CD14-positive monocyte (primary cell): ENCODE data around the gene GJA9. TPM values are rescaled to one million over a fixed set of nuclear protein-coding genes. Genes with fewer than 3 reads are reported as not detected.

Source experiments
- DNase-seq, 3 donors: peaks; one replicate each; pipeline ENCODE4 v3.0.0-alpha.2; 2011 to 2022
- H2AFZ ChIP-seq: 2 replicates; pipeline ENCODE4 v1.6.0; 2012; ENCODE audit warnings: mild to moderate bottlenecking, low read depth, low read length, inconsistent platforms; ENCODE audit not compliant: insufficient read depth, poor library complexity, severe bottlenecking
- H3K27ac ChIP-seq, 2 donors: 1 replicate in 1 of 2; 2 replicates in 1 of 2; pipeline ENCODE4 v1.5.1; 2012 to 2013; ENCODE audit warnings: low read length in 2 of 2, control low read depth in 1 of 2, inconsistent platforms in 1 of 2, low read depth in 1 of 2, mild to moderate bottlenecking in 1 of 2
- H3K27me3 ChIP-seq, 2 donors: one replicate each; pipeline versions ENCODE4 v1.6.0 to v1.6.1; 2011 to 2013; ENCODE audit warnings: low read length in 2 of 2; ENCODE audit not compliant: control insufficient read depth in 2 of 2, insufficient read depth in 2 of 2
- H3K36me3 ChIP-seq, 2 donors: replicated peaks in 1 of 2; 1 replicate in 1 of 2; 2 replicates in 1 of 2; pipeline versions ENCODE4 v1.5.1 to v1.6.1; 2012 to 2013; ENCODE audit warnings: low read length in 2 of 2, control low read depth in 1 of 2, inconsistent platforms in 1 of 2, mild to moderate bottlenecking in 1 of 2; ENCODE audit not compliant: insufficient read depth in 2 of 2, control insufficient read depth in 1 of 2
- H3K4me1 ChIP-seq, 2 donors: 1 replicate in 1 of 2; 2 replicates in 1 of 2; pipeline versions ENCODE4 v1.5.1 to v1.6.1; 2012 to 2013; ENCODE audit warnings: low read length in 2 of 2, control low read depth in 1 of 2, inconsistent platforms in 1 of 2, mild to moderate bottlenecking in 1 of 2, moderate library complexity in 1 of 2; ENCODE audit not compliant: insufficient read depth in 2 of 2, control insufficient read depth in 1 of 2
- H3K4me2 ChIP-seq: replicated peaks from 2 replicates; pipeline ENCODE3; 2012; ENCODE audit warnings: low read length, moderate library complexity, mild to moderate bottlenecking; ENCODE audit not compliant: poor library complexity, severe bottlenecking; ENCODE audit errors: extremely low read depth
- H3K4me3 ChIP-seq, 3 experiments: fragments of 200-600 bp in 1 of 3; sonication (generic) in 1 of 3; replicated peaks in 1 of 3; 1 replicate in 2 of 3; 2 replicates in 1 of 3; pipeline ENCODE4 v1.5.1; 2011 to 2013; ENCODE audit warnings: low read length in 3 of 3, mild to moderate bottlenecking in 3 of 3, control low read depth in 2 of 3, low read depth in 2 of 3, inconsistent platforms in 1 of 3, moderate library complexity in 1 of 3
- H3K79me2 ChIP-seq: 2 replicates; pipeline ENCODE4 v1.6.0; 2012; ENCODE audit warnings: mild to moderate bottlenecking, control low read depth, inconsistent platforms, low read length, moderate library complexity; ENCODE audit not compliant: insufficient read depth
- H3K9ac ChIP-seq: 2 replicates; pipeline ENCODE4 v1.6.0; 2017; ENCODE audit warnings: low read length, mild to moderate bottlenecking; ENCODE audit not compliant: insufficient read depth, poor library complexity, severe bottlenecking
- H3K9me3 ChIP-seq, 2 donors: replicated peaks in 1 of 2; 1 replicate in 1 of 2; 2 replicates in 1 of 2; pipeline versions ENCODE4 v1.5.1 to v1.6.1; 2012 to 2013; ENCODE audit warnings: low read length in 2 of 2, control low read depth in 1 of 2; ENCODE audit not compliant: control insufficient read depth in 1 of 2, insufficient read depth in 1 of 2
- H4K20me1 ChIP-seq: 2 replicates; pipeline ENCODE4 v1.6.0; 2012; ENCODE audit warnings: mild to moderate bottlenecking, low read length, control low read depth, moderate library complexity; ENCODE audit not compliant: insufficient read depth
- H3K27ac Mint-ChIP-seq, 7 donors: one replicate each; pipeline ENCODE4 v1.8.0; 2020; ENCODE audit warnings: mild to moderate bottlenecking in 7 of 7, mixed read lengths in 7 of 7, moderate library complexity in 6 of 7, inconsistent platforms in 2 of 7
- H3K27me3 Mint-ChIP-seq, 3 donors: one replicate each; pipeline ENCODE4 v1.8.0; 2021 to 2022; ENCODE audit warnings: low read depth in 3 of 3, mild to moderate bottlenecking in 3 of 3, mixed read lengths in 3 of 3, moderate library complexity in 3 of 3, inconsistent platforms in 1 of 3
- H3K36me3 Mint-ChIP-seq, 2 donors: one replicate each; pipeline ENCODE4 v1.8.0; 2020; ENCODE audit warnings: mixed read lengths in 2 of 2, inconsistent platforms in 1 of 2, mild to moderate bottlenecking in 1 of 2
- H3K4me1 Mint-ChIP-seq: one replicate; pipeline ENCODE4 v1.8.0; 2020; ENCODE audit warnings: mild to moderate bottlenecking, mixed read lengths
- H3K4me3 Mint-ChIP-seq, 2 donors: one replicate each; pipeline ENCODE4 v1.8.0; 2020; ENCODE audit warnings: mild to moderate bottlenecking in 2 of 2, mixed read lengths in 2 of 2, moderate library complexity in 1 of 2
- H3K9me3 Mint-ChIP-seq, 7 donors: one replicate each; pipeline ENCODE4 v1.8.0; 2020 to 2022; ENCODE audit warnings: mixed read lengths in 7 of 7, mild to moderate bottlenecking in 6 of 7, moderate library complexity in 6 of 7, inconsistent platforms in 2 of 7
- CTCF ChIP-seq: fragments of 200-600 bp; IDR thresholded peaks from one replicate; pipeline ENCODE4 v1.8.0; 2022; ENCODE audit warnings: antibody characterized with exemption, mild to moderate bottlenecking
- WGBS: methylation state at CpG from one replicate; pipeline ENCODE4 v1.1.5; 2013; ENCODE audit warnings: missing lambda C conversion rate; ENCODE audit not compliant: insufficient coverage; 5-methylcytosine and 5-hydroxymethylcytosine counted together
- intact Hi-C, 2 donors: fragments of 100-400 bp; cut with micrococcal nuclease; formaldehyde crosslinking; loops; one replicate each; pipeline versions ENCODE4 v1.15.0 to v1.15.1; 2023
- polyA plus RNA-seq, 3 donors: library from polyadenylated mRNA; depleted of rRNA in 1 of 3; unstranded in 2 of 3; stranded (reverse) in 1 of 3; fragments of 300-500 nt in 2 of 3; fragments of >200 nt in 1 of 3; fragmentation: Illumina TruSeq in 2 of 3; gene quantifications; 1 replicate in 2 of 3; 2 replicates in 1 of 3; pipeline ENCODE4 v1.2.3, GENCODE V29; 2012 to 2021

The GJA9 gene
- polyA plus RNA-seq, 3 donors = not detected

GRCh38 chr1:38860454-38860795 is 21.0 kb downstream of the GJA9 start:
- Histone ChIP-seq H3K27ac (peak overlapping the region in 1 of 2 donors; percentile 89), H3K9me3 (no peaks in the 10 kb centered on the region), H3K4me1 (peaks cover 24 to 33% of the 10 kb centered on the region in 2 donors), H3K27me3 (no peaks in the 10 kb centered on the region), H3K4me2 (peak overlapping the region; percentile 91), H3K79me2 (peaks cover 80% of the 10 kb centered on the region), H3K36me3 (peaks cover 32 to 53% of the 10 kb centered on the region in 2 donors), H3K4me3 (peak overlapping the region; percentile 70 to 99 (median 93)), H2AFZ (peak overlapping the region; percentile 99), H4K20me1 (peaks cover 33% of the 10 kb centered on the region), H3K9ac (peak overlapping the region; percentile 89)
- no peak for TF ChIP-seq CTCF
- H3K9me3 Mint-ChIP-seq = no peaks in the 10 kb centered on the region
- H3K27ac Mint-ChIP-seq = peak overlapping the region; percentile 86 to 97 (median 92)
- H3K4me3 Mint-ChIP-seq = peak overlapping the region; percentile 91 to 99
- DNase-seq = no peak
- 4% methylated on average over 4 of the region's 6 CpGs for WGBS
- peaks cover 42% of the 10 kb centered on the region for H3K4me1 Mint-ChIP-seq
- H3K27me3 Mint-ChIP-seq = peaks cover 0 to 1% (median 0%) of the 10 kb centered on the region in 3 donors
- H3K36me3 Mint-ChIP-seq = peaks cover 32 to 33% of the 10 kb centered on the region in 2 donors
- intact Hi-C loops = loop anchor here in 1 of 2 donors (1.0 kb wide), 1 partner anchor 12 kb away; no protein-coding TSS in a partner anchor

DNA sequence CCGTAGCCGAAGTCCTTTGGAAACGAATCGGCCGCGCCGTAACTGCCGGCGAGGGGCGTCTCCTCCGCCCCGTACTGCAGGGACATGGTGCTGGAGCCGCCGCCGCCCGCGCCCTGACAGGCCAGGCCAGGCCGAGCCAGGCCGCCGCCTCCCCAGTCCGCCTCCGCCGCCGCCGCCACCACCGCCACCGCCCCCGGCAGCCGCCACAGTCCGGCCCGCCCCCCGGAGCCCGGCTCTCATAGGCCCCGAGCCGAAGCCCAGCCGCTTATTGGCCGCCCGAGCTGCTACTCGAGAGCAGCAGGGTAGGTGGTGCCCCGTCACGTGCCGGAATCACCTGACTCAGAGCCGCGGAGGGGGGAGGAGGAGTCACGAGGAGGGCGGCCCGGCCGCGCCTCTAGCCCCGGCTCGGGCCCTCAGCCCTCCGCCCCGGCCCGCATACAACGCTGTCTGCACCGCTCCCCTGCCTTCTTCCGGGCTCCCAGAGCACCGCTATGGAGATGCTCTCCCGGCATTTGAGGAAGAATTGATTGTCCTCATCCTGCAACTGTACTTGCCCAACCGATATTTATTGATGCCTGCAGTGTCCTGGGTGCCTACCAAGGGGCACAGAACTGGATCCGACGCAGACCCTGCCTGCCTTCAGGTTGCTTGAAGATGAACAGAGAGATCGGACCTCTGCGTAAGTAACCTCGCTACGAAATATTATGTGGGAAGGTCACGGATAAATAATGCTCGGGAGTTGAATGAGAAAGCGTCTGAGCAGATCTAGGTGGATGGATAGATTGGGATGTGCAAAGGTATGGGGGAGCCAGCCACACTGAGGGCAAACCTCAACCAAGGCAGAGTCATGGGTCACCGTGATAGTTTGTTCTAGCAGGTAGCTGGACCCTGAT is 21.6 kb downstream of the GJA9 start, which contains the start of gene RRAGC:
Gene RRAGC, minus strand, starts transcription at position 212 of the 893 bp plus-strand sequence. Its CDS starts 126 bp downstream, at position 86.
- peak within 1 kb of the TSS; percentile 70 to 99 (median 93) for H3K4me3 ChIP-seq
- H3K79me2 ChIP-seq = peaks cover 85% of the 10 kb centered on the region
- no peak for TF ChIP-seq CTCF
- H4K20me1 ChIP-seq = peaks cover 39% of the 10 kb centered on the region
- Mint-ChIP-seq H3K36me3 (peaks cover 33 to 36% of the 10 kb centered on the region in 2 donors), H3K4me3 (peak within 1 kb of the TSS; percentile 91 to 99), H3K4me1 (peaks cover 42% of the 10 kb centered on the region), H3K27ac (peak within 1 kb of the TSS; percentile 89 to 97 (median 93)), H3K9me3 (no peaks in the 10 kb centered on the region), H3K27me3 (no peaks in the 10 kb centered on the region)
- intact Hi-C loops = loop anchor here in 1 of 2 donors (1.0 to 2.0 kb wide), 2 partner anchors 12 to 131 kb away; partner anchors contain the start of gene AKIRIN1
- H3K9ac ChIP-seq = peak within 1 kb of the TSS; percentile 89
- peaks cover 32 to 53% of the 10 kb centered on the region in 2 donors for H3K36me3 ChIP-seq
- peak within 1 kb of the TSS; percentile 57 to 90 for H3K27ac ChIP-seq
- under 1% methylated on average over 65 of the region's 70 CpGs for WGBS
- H3K9me3 ChIP-seq = no peaks in the 10 kb centered on the region
- H2AFZ ChIP-seq = peak within 1 kb of the TSS; percentile 99
- peak within 1 kb of the TSS; percentile 91 for H3K4me2 ChIP-seq
- H3K4me1 ChIP-seq = peaks cover 24 to 33% of the 10 kb centered on the region in 2 donors
- H3K27me3 ChIP-seq = no peaks in the 10 kb centered on the region
- DNase-seq = peak; percentile 97 to 98 (median 98)
